DOHH2 (cell line): ENCODE measurements around the gene ANXA3.

Experiments
- EZH2phosphoT487 ChIP-seq: fragments of 200-600 bp; sonication (generic); IDR thresholded peaks from 2 replicates; pipeline ENCODE4 v1.6.1; 2017; ENCODE audit warnings: borderline replicate concordance, mild to moderate bottlenecking, antibody characterized with exemption, low read length, moderate library complexity, mixed read lengths
- TF ChIP-seq, protein P1 (sequence below): fragments of 200-600 bp; sonication (generic); IDR thresholded peaks from one replicate; pipeline ENCODE4 v1.5.1; 2014; ENCODE audit warnings: antibody characterized with exemption, mild to moderate bottlenecking, low read depth, low read length; ENCODE audit not compliant: poor library complexity, severe bottlenecking

DNA sequence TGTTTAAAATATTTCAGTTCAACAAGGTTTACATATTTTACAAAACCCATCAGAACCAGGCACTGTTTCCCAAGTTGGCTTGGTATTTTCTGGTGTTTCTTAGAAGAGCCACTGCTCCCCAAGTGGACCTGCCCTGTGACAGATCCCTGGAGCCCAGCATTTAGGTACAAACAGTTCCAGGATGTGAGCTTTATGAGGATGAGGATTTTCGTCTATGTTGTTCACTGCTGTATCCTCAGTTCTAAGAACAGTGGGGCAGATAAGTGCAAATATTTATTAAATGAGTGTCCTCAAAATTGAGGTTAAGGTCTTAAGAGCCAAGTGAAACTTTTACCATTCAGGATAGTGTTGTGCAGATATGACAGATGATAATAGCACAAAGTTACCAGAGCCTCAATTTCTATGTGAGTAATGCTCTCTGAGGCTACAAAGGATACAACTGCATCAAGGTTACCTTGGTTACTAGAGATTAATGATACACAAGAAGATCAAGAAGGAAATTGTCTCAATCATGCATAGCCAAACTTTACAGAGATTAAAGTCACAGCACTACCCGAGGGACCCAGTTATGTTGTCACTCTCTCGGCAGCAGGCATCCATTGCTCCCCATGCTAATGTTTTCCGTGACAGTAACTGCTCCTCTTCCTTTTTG lies 37.5 kb downstream of the ANXA3 start:
- TF ChIP-seq, protein P1, sequence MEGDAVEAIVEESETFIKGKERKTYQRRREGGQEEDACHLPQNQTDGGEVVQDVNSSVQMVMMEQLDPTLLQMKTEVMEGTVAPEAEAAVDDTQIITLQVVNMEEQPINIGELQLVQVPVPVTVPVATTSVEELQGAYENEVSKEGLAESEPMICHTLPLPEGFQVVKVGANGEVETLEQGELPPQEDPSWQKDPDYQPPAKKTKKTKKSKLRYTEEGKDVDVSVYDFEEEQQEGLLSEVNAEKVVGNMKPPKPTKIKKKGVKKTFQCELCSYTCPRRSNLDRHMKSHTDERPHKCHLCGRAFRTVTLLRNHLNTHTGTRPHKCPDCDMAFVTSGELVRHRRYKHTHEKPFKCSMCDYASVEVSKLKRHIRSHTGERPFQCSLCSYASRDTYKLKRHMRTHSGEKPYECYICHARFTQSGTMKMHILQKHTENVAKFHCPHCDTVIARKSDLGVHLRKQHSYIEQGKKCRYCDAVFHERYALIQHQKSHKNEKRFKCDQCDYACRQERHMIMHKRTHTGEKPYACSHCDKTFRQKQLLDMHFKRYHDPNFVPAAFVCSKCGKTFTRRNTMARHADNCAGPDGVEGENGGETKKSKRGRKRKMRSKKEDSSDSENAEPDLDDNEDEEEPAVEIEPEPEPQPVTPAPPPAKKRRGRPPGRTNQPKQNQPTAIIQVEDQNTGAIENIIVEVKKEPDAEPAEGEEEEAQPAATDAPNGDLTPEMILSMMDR = no peak
- no peak for TF ChIP-seq EZH2phosphoT487
